Retina (tissue), 1 donor: ENCODE data around the gene PHF12.

Experiments
- DNase-seq: peaks from one replicate; pipeline ENCODE4 v3.0.0-alpha.2; 2016

Gene PHF12

GRCh38 chr17:28974451-28974850 is 23.1 kb upstream of the PHF12 start:
- no peak for DNase-seq

GRCh38 chr17:28973425-28973824 is 22.1 kb upstream of the PHF12 start:
- no peak for DNase-seq

DNA sequence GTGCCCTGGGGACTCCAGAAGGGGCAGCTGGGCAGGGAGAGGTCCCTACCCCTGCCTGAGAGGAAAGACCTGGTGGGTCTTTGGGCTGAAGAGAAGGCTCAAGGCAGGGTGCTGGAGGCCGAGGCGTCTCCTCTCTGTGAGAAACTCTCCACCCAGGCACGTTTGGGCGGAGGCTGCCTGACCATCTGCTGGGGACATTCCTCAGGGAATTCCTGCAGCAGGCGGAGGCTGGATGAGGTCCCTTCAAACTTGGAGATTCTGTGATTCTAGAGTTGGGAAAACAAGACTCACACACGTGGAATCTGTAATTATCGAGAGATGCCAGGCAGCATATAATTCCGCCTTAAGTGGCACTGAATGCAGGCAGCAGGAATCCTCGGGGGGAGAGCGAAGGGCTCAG is 21.1 kb upstream of the PHF12 start:
- no peak for DNase-seq

- no peak for DNase-seq
Observed at GRCh38 chr17:28970879-28971278, 19.6 kb upstream of the PHF12 start.

DNA sequence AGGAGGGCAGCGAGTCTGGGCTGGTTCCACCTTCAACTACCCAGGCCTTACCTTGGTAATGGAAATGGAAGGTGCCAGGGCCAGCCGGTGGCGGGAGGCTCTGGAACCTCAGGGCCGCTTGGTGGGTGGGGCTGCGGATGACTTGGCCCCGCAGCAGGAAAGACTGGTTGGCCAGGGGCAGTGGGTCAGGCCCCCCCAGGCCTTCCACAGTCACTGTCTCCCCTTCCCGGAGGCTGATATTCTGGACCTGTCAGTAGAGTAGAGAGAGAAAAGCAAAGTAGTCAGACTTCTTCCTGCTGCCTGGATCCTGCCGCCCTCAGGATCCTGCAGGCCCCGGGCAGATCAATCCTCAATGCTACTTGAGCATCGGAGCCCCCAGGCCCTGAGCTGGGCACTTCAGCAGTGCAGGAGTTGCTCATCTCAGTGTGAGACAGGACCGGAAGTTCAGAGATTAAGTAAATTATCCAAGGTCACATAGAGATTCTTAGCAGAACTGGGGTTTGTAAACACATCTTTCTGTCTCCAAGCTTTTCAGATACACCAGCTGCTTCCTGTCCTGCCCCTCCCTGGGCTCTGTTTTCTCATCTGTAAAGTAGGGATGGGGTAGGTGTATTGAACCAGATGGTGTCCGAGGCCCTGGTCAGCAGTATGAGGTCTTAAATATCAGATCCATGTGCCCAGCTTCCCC is 18.5 kb upstream of the PHF12 start:
- DNase-seq: no peak

GRCh38 chr17:28968914-28969295 is 17.6 kb upstream of the PHF12 start:
- no peak for DNase-seq

- DNase-seq: peak; percentile 87
Observed at GRCh38 chr17:28968231-28968913, 17.1 kb upstream of the PHF12 start.

- DNase-seq: no peak
Observed at GRCh38 chr17:28967221-28968135, 16.2 kb upstream of the PHF12 start.

GRCh38 chr17:28963841-28964240 is 12.5 kb upstream of the PHF12 start:
- DNase-seq: no peak

DNA sequence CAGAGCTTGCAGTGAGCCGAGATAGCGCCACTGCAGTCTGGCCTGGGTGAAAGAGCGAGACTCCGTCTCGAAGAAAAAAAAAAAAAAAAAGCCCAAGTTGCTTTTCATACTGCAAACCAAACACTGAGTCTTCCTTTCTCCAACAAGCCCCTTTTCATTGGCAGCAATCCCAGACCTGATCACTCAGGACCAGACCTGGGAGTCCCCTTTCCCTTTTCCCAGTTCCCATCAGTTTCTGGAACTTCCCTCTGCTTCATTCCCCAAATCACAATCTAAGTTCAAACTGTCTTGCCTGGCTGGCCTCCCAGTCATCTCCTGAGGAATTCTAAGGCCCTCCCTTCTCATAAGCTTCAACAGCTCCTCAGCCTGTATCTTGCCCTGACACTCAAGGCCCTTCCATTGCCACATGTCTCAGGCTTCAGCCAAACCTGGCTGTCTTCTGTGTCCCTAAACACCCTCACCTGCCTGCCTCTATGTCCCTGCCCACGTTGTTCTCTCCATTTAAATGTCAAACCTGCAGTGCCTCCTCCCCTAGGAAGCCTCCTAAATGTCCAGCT is 11.8 kb upstream of the PHF12 start:
- DNase-seq: no peak

DNA sequence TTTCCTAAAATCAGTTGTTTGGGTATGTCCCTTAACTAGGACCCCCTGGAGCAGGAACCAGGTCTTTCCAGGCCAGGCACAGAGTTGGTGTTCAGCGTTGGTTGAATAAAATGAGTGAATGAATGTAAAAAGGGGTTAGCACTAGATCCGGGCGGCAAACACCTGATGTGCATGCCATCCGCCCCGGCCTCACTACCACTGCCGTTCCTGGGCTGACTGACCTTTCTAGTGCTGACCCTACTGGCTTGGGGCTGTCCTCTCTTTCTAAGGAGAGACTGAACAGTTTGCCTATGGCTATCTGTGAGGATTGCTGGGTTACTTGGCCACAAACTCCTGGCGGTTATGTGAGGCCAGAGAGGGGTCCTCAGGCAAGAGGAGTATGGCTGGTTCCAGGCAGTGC is 10.1 kb upstream of the PHF12 start:
- DNase-seq: no peak

GRCh38 chr17:28960256-28961061 is 9.1 kb upstream of the PHF12 start:
- DNase-seq: no peak

GRCh38 chr17:28959471-28959871 is 8.2 kb upstream of the PHF12 start:
- no peak for DNase-seq

DNA sequence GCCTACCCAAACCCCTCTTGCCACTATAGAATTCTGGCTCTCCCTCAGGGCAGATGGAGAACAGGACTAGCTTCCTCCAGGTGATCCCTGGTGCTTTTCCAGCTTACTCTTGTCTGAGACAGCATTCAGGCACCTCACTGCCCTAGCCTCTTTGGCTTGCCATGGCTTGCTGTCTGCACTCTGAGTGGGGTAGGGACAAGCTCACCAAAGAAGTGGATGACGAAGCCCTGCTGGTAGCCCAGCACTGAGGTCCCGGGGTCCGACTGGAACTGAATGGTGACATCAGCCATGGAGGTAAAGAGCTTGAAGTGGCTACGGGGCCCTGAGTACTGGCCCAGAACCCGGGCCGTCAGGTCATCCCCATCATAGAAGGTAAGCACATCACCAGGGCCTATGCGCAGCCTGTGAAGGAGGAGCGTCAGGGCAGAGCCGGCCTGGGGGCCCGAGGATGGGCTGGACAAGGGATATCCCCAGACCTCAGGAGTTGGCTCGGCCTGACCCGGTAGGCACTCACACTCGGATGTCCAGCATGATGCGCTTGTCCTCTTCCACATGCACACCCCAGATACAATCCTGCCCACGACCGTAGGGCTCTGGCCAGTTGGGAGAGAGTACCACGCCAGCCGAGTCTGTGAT is 7.6 kb upstream of the PHF12 start:
- no peak for DNase-seq

DNA sequence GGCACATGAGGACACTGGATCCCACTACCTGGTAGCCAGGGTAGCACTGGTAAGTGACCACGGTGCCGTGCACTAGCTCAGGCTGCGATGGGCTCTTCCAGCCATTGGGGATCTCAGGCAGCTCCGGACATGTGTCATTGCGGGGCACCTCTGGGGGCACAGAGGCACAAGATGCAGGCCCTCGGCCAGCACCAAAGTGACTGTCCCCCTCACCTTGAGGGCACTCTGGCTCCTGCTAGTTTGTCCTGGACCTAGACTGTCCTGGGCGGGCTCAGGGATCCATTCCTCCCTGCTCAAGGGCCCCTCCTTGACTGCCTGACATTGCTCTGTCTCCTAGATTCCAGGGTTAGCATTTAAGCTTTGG is 6.7 kb upstream of the PHF12 start:
- DNase-seq: no peak

GRCh38 chr17:28957277-28957991 is 6.1 kb upstream of the PHF12 start:
- DNase-seq: no peak

GRCh38 chr17:28956861-28957260 is 5.5 kb upstream of the PHF12 start:
- no peak for DNase-seq

DNA sequence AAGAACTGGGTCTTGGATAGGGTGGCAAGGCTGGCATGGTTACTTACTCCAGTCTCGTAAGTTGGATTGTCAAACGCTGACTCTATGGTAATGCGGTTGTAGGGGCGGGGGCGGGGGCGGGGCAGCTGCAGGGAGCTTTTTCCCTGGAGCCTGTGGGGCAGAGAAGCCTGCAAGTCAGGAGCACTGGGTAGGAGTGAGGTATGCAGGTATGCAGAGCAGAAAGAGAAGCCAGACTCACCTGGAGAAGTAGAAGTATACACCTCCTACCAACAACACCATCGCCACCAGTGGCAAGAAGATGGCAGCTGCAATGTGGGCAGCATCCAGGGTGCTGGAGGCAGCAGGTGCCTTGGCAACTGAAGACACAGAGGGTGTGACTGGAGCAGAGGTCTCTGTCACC is 4.8 kb upstream of the PHF12 start:
- no peak for DNase-seq

- DNase-seq: no peak
Observed at GRCh38 chr17:28955408-28955807, 4.1 kb upstream of the PHF12 start.

- no peak for DNase-seq
Observed at GRCh38 chr17:28954886-28955285, 3.6 kb upstream of the PHF12 start.

DNA sequence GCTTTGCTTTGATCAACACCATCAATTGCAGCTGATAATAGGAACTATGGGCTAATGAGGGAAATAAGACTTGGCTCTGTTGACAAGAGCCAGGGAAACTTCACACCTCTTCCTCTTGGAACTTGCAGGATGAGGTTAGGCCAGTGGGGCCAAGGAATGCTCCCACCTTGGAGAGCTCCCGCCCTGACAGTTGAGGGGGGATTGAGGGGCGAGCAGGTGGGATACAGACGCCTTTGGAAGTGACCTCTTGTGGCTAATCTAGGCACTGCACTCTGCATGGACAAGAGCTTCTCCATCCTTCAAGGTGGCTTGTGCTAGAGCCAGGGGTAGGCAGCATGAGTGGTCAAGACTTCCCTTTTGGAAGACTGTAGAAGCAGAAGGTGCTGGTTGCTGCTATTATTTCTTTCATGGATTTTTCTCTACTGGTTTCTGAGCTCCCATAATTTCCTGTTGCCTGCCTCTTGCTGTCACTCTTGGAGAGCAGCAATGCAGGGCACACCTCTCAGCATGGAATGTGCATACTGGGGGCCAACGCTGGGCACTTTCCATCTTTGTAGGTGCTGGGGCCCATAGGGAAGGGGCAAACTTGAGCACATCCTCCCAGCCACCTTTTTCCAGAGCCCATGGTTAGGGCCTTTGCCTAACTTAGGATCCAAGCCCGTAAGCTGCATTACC is 2.3 kb upstream of the PHF12 start:
- peak; percentile 74 for DNase-seq
